Measurements from ENCODE around the gene TCEAL1. TPM values are rescaled to one million over a fixed set of nuclear protein-coding genes. Genes with fewer than 3 reads are reported as not detected.
"Not testable (repeated sequence)": the region's sequence is repeated elsewhere in the genome, so short reads cannot be mapped to it uniquely, and the experiment has no call there.

TCEAL1 gene
- total RNA-seq, 2 experiments from 2014 or later: 11.7 to 18.1 TPM

DNA sequence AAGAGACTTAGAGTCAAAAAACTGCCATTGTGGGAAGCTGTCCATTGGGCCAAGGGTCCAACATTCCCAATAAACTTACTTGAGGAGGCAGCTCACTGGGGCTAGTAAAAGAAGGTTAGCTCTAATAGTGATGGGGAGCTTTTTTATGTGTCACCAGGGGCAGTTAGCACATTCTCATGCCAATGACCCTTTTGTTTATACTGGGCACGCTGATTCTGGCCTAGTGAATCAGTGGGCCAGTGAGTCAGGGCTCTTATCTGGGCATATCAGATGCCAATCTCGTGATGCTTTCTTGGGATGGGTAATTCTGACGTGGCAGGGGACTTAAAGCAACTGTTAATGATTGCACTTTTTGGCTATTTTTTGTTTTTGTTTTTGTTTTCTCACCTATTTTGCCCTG, 27.8 kb downstream of the TCEAL1 start:
- POLR2A ChIA-PET: interaction anchor here (0.9 kb wide), 1 partner anchor 12 kb away, joined by 3 read pairs; no protein-coding TSS in a partner anchor
- no peak for DNase-seq (ENCODE audit: low spot score)
- Histone ChIP-seq H3K9me3 (ENCODE audit: low read length) (no peaks in the 10 kb centered on the region), H3K36me3 (ENCODE audit: insufficient read depth, low read length) (no peaks in the 10 kb centered on the region), H2AFZ (ENCODE audit: low read length) (no peak overlapping the region), H4K20me1 (ENCODE audit: insufficient read depth, low read length) (no peaks in the 10 kb centered on the region), H3K9me2 (ENCODE audit: insufficient read depth, low read length) (no peaks in the 10 kb centered on the region), H3K27ac (ENCODE audit: low read depth, low read length, poor library complexity, severe bottlenecking) (no peak overlapping the region), H3K4me3 (ENCODE audit: low read depth, low read length, poor library complexity, severe bottlenecking) (no peak overlapping the region), H3K4me1 (ENCODE audit: insufficient read depth, low read length, poor library complexity, severe bottlenecking) (no peaks in the 10 kb centered on the region), H3K4me2 (ENCODE audit: low read length) (no peak overlapping the region), H3K79me2 (ENCODE audit: insufficient read depth, low read depth, low read length) (no peaks in the 10 kb centered on the region)
- intact Hi-C loops (cut with micrococcal nuclease; ENCODE audit: unreplicated experiment): no loop called here
- CTCF ChIA-PET (ENCODE audit: unreplicated experiment): interaction anchor here (0.5 to 0.6 kb wide), 2 partner anchors 60 to 380 kb away, joined by 3 to 4 read pairs; no protein-coding TSS in a partner anchor
- BruUV-seq (replicated peaks): no TSS peak
- TF ChIP-seq EZH2phosphoT487 (IDR thresholded peaks at IDR 0.05; ENCODE audit: borderline replicate concordance, low read depth, low read length): no peak
- TF ChIP-seq, protein P1, sequence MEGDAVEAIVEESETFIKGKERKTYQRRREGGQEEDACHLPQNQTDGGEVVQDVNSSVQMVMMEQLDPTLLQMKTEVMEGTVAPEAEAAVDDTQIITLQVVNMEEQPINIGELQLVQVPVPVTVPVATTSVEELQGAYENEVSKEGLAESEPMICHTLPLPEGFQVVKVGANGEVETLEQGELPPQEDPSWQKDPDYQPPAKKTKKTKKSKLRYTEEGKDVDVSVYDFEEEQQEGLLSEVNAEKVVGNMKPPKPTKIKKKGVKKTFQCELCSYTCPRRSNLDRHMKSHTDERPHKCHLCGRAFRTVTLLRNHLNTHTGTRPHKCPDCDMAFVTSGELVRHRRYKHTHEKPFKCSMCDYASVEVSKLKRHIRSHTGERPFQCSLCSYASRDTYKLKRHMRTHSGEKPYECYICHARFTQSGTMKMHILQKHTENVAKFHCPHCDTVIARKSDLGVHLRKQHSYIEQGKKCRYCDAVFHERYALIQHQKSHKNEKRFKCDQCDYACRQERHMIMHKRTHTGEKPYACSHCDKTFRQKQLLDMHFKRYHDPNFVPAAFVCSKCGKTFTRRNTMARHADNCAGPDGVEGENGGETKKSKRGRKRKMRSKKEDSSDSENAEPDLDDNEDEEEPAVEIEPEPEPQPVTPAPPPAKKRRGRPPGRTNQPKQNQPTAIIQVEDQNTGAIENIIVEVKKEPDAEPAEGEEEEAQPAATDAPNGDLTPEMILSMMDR (conservative IDR thresholded peaks at IDR 0.05; ENCODE audit: low read length): no peak

DNA sequence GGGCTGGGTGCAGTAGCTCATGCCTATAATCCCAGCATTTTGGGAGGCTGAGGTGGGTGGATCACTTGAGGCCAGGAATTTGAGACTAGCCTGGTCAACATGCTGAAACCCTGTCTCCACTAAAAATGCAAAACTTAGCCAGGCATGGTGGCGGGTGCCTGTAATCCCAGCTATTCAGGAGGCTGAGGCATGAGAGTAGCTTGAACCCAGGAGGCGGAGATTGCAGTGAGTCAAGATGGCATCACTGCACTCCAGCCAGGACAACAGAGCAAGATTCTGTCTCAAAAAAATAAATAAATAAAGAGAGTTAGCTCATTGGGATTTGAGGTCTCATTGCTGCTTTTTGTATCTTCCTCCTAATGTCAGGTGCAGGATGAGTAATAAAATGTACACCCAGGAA, 28.3 kb downstream of the TCEAL1 start:
- H3K79me2 ChIP-seq (ENCODE audit: insufficient read depth, low read depth, low read length); intact Hi-C loops (cut with micrococcal nuclease; ENCODE audit: unreplicated experiment); BruUV-seq (replicated peaks); H2AFZ ChIP-seq (ENCODE audit: low read length); CTCF ChIA-PET (ENCODE audit: unreplicated experiment); H3K4me2 ChIP-seq (ENCODE audit: low read length); H3K9me2 ChIP-seq (ENCODE audit: insufficient read depth, low read length); DNase-seq (ENCODE audit: low spot score); H3K36me3 ChIP-seq (ENCODE audit: insufficient read depth, low read length); H3K27ac ChIP-seq (ENCODE audit: low read depth, low read length, poor library complexity, severe bottlenecking); H3K4me1 ChIP-seq (ENCODE audit: insufficient read depth, low read length, poor library complexity, severe bottlenecking); H3K4me3 ChIP-seq (ENCODE audit: low read depth, low read length, poor library complexity, severe bottlenecking); H4K20me1 ChIP-seq (ENCODE audit: insufficient read depth, low read length); H3K9me3 ChIP-seq (ENCODE audit: low read length): not testable (repeated sequence)
- POLR2A ChIA-PET: interaction anchor here (0.9 kb wide), 1 partner anchor 13 kb away, joined by 3 read pairs; no protein-coding TSS in a partner anchor

DNA sequence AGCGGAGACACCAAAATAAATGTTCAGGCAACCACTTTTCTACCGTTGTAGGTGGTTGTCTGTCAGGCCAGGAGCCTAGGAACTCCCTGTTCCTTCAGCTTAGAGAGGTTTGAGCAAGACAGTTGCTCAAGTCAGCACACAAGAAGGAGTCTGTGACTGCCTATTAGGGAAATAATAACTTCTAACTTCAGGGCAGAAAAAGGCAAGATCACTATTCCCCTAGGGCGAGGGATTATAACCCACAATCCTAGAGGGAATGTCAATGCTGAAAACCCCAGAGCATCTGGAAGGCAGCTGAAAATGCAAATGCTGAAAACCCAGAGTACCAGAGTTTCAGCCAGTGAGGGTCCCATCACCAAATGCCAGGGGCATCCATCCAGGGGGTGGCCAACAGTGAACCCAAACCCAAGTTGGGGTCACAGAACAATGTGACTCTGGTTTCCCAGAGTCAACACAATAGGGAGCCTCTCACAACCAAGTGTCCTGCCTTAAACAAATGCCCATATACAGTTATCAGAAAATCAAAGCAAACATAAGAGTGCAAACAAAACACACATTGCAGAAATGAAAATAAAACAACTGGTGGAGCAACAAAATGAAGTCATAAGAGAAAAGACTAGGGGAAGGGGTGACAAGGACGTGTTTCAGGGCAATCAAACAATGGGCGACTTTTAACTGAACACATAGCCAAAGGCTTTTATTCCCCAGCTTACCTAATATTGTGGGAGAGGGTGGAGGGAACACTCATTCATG, 30.1 kb downstream of the TCEAL1 start:
- Histone ChIP-seq H3K36me3 (ENCODE audit: insufficient read depth, low read length) (no peaks in the 10 kb centered on the region), H4K20me1 (ENCODE audit: insufficient read depth, low read length) (no peaks in the 10 kb centered on the region), H3K79me2 (ENCODE audit: insufficient read depth, low read depth, low read length) (no peaks in the 10 kb centered on the region), H3K9me3 (ENCODE audit: low read length) (no peaks in the 10 kb centered on the region), H2AFZ (ENCODE audit: low read length) (no peak overlapping the region), H3K27ac (ENCODE audit: low read depth, low read length, poor library complexity, severe bottlenecking) (no peak overlapping the region), H3K4me3 (ENCODE audit: low read depth, low read length, poor library complexity, severe bottlenecking) (no peak overlapping the region), H3K4me2 (ENCODE audit: low read length) (no peak overlapping the region), H3K4me1 (ENCODE audit: insufficient read depth, low read length, poor library complexity, severe bottlenecking) (no peaks in the 10 kb centered on the region), H3K9me2 (ENCODE audit: insufficient read depth, low read length) (no peaks in the 10 kb centered on the region)
- no TSS peak for BruUV-seq (replicated peaks)
- CTCF ChIA-PET (ENCODE audit: unreplicated experiment): no interaction called here
- no peak for DNase-seq (ENCODE audit: low spot score)
- TF ChIP-seq EZH2phosphoT487 (IDR thresholded peaks at IDR 0.05; ENCODE audit: borderline replicate concordance, low read depth, low read length): no peak
- TF ChIP-seq, protein P1 (conservative IDR thresholded peaks at IDR 0.05; ENCODE audit: low read length): no peak
- POLR2A ChIA-PET: no interaction called here
- intact Hi-C loops (cut with micrococcal nuclease; ENCODE audit: unreplicated experiment): no loop called here

DNA sequence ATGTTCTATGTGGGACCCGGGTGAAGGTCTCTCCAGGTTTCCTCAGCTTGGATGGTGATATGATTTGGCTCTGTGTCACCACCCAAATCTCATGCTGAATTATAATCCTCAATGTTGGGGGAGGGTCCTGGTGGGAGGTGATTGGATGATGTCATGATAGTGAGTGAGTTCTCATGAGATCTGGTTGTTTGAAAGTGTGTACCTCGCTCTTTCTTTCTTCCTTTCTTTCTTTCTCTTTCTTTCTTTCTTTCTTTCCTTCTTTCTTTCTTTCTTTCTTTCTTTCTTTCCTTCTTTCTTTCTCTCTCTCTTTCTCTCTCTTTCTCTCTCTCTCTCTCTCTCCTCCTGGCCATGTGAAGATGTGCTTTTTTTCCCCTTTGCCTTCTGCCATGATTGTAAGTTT, 30.7 kb downstream of the TCEAL1 start:
- H3K9me3 ChIP-seq (ENCODE audit: low read length); H3K4me3 ChIP-seq (ENCODE audit: low read depth, low read length, poor library complexity, severe bottlenecking); BruUV-seq (replicated peaks); H3K4me1 ChIP-seq (ENCODE audit: insufficient read depth, low read length, poor library complexity, severe bottlenecking); H4K20me1 ChIP-seq (ENCODE audit: insufficient read depth, low read length); H3K36me3 ChIP-seq (ENCODE audit: insufficient read depth, low read length); H3K79me2 ChIP-seq (ENCODE audit: insufficient read depth, low read depth, low read length); DNase-seq (ENCODE audit: low spot score); POLR2A ChIA-PET; H3K9me2 ChIP-seq (ENCODE audit: insufficient read depth, low read length); intact Hi-C loops (cut with micrococcal nuclease; ENCODE audit: unreplicated experiment); CTCF ChIA-PET (ENCODE audit: unreplicated experiment); H3K27ac ChIP-seq (ENCODE audit: low read depth, low read length, poor library complexity, severe bottlenecking); H2AFZ ChIP-seq (ENCODE audit: low read length); H3K4me2 ChIP-seq (ENCODE audit: low read length): not testable (repeated sequence)

Measured in OCI-LY7 (cell line).